Subcutaneous abdominal adipose tissue (tissue), 5 donors: ENCODE results near the gene NFIB.

Source experiments
- H3K27ac ChIP-seq: one replicate; pipeline ENCODE4 v1.7.0; 2013; ENCODE audit warnings: low read depth, mild to moderate bottlenecking, inconsistent platforms, low read length, moderate library complexity
- H3K27me3 ChIP-seq, 5 donors: one replicate each; pipeline ENCODE4 v1.7.0; 2013; ENCODE audit warnings: low read length in 5 of 5, inconsistent platforms in 1 of 5; ENCODE audit not compliant: control insufficient read depth in 5 of 5, insufficient read depth in 4 of 5
- H3K36me3 ChIP-seq, 5 donors: one replicate each; pipeline ENCODE4 v1.7.0; 2013; ENCODE audit warnings: low read length in 5 of 5; ENCODE audit not compliant: control insufficient read depth in 5 of 5, insufficient read depth in 5 of 5
- H3K4me1 ChIP-seq, 5 donors: one replicate each; pipeline ENCODE4 v1.7.0; 2013; ENCODE audit warnings: low read length in 5 of 5, mild to moderate bottlenecking in 3 of 5, moderate library complexity in 1 of 5; ENCODE audit not compliant: control insufficient read depth in 5 of 5, insufficient read depth in 5 of 5
- H3K4me3 ChIP-seq, 5 donors: one replicate each; pipeline ENCODE4 v1.7.0; 2013; ENCODE audit warnings: low read length in 5 of 5, low read depth in 1 of 5
- H3K9ac ChIP-seq, 5 donors: one replicate each; pipeline ENCODE4 v1.7.0; 2013; ENCODE audit warnings: low read length in 5 of 5, mild to moderate bottlenecking in 4 of 5, moderate library complexity in 3 of 5
- H3K9me3 ChIP-seq, 5 donors: one replicate each; pipeline ENCODE4 v1.7.0; 2013; ENCODE audit warnings: low read length in 5 of 5; ENCODE audit not compliant: control insufficient read depth in 5 of 5
- donor health status: healthy.
- donor health status: healthy.
- donor health status: healthy.
- donor health status: healthy.
- donor health status: healthy.

Gene NFIB

GRCh38 chr9:14170973-14171596, 142.9 kb downstream of the NFIB start:
- Histone ChIP-seq H3K27me3 (no peaks in the 10 kb centered on the region), H3K4me3 (no peak overlapping the region), H3K9ac (peak overlapping the region in 1 of 5 donors; percentile 48), H3K36me3 (peaks cover 0 to 4% (median 0%) of the 10 kb centered on the region in 5 donors), H3K4me1 (peaks cover 0 to 9% (median 2%) of the 10 kb centered on the region in 5 donors), H3K27ac (no peak overlapping the region), H3K9me3 (no peaks in the 10 kb centered on the region)

GRCh38 chr9:14170392-14170931, 143.5 kb downstream of the NFIB start:
- no peaks in the 10 kb centered on the region for H3K27me3 ChIP-seq
- H3K9ac ChIP-seq, result no peak overlapping the region
- no peak overlapping the region for H3K4me3 ChIP-seq

GRCh38 chr9:14168381-14168780, 145.6 kb downstream of the NFIB start:
- Histone ChIP-seq H3K9me3 (no peaks in the 10 kb centered on the region), H3K4me3 (no peak overlapping the region), H3K36me3 (peaks cover 0 to 4% (median 0%) of the 10 kb centered on the region in 5 donors), H3K9ac (no peak overlapping the region), H3K27ac (no peak overlapping the region), H3K27me3 (no peaks in the 10 kb centered on the region), H3K4me1 (peaks cover 0 to 15% (median 10%) of the 10 kb centered on the region in 5 donors)

More at GRCh38 chr9:14170392-14170931, 143.5 kb downstream of the NFIB start:
- peaks cover 0 to 9% (median 3%) of the 10 kb centered on the region in 5 donors for H3K4me1 ChIP-seq
- no peak overlapping the region for H3K27ac ChIP-seq
- H3K36me3 ChIP-seq, result peaks cover 0 to 4% (median 0%) of the 10 kb centered on the region in 5 donors
- no peaks in the 10 kb centered on the region for H3K9me3 ChIP-seq

- no peak overlapping the region for H3K4me3 ChIP-seq
- H3K27me3 ChIP-seq, result no peaks in the 10 kb centered on the region
- peak overlapping the region; percentile 25 for H3K27ac ChIP-seq
- H3K36me3 ChIP-seq, result peaks cover 0 to 4% (median 0%) of the 10 kb centered on the region in 5 donors
- H3K9ac ChIP-seq, result no peak overlapping the region
- H3K4me1 ChIP-seq, result peaks cover 0 to 23% (median 15%) of the 10 kb centered on the region in 5 donors
- no peaks in the 10 kb centered on the region for H3K9me3 ChIP-seq
Observed at GRCh38 chr9:14165376-14166035, 148.4 kb downstream of the NFIB start.

GRCh38 chr9:14164908-14165307, 149.0 kb downstream of the NFIB start:
- H3K4me3 ChIP-seq, result no peak overlapping the region

GRCh38 chr9:14159440-14160216, 154.3 kb downstream of the NFIB start:
- no peaks in the 10 kb centered on the region for H3K9me3 ChIP-seq
- no peak overlapping the region for H3K4me3 ChIP-seq
- H3K9ac ChIP-seq, result no peak overlapping the region
- no peaks in the 10 kb centered on the region for H3K36me3 ChIP-seq
- H3K4me1 ChIP-seq, result peaks cover 0 to 39% (median 21%) of the 10 kb centered on the region in 5 donors
- no peak overlapping the region for H3K27ac ChIP-seq
- H3K27me3 ChIP-seq, result no peaks in the 10 kb centered on the region

More at GRCh38 chr9:14164908-14165307, 149.0 kb downstream of the NFIB start:
- peaks cover 0 to 4% (median 0%) of the 10 kb centered on the region in 5 donors for H3K36me3 ChIP-seq
- H3K9ac ChIP-seq, result no peak overlapping the region
- H3K27me3 ChIP-seq, result no peaks in the 10 kb centered on the region
- peak overlapping the region; percentile 25 for H3K27ac ChIP-seq
- no peaks in the 10 kb centered on the region for H3K9me3 ChIP-seq
- peaks cover 0 to 24% (median 15%) of the 10 kb centered on the region in 5 donors for H3K4me1 ChIP-seq

- H3K27ac ChIP-seq, result no peak overlapping the region
Observed at GRCh38 chr9:14158916-14159315, 155.0 kb downstream of the NFIB start.

GRCh38 chr9:14158136-14158813, 155.7 kb downstream of the NFIB start:
- H3K4me1 ChIP-seq, result peaks cover 0 to 36% (median 17%) of the 10 kb centered on the region in 5 donors
- H3K9me3 ChIP-seq, result no peaks in the 10 kb centered on the region
- H3K36me3 ChIP-seq, result no peaks in the 10 kb centered on the region
- peak overlapping the region; percentile 32 for H3K27ac ChIP-seq
- no peak overlapping the region for H3K4me3 ChIP-seq
- H3K9ac ChIP-seq, result no peak overlapping the region
- H3K27me3 ChIP-seq, result no peaks in the 10 kb centered on the region

More at GRCh38 chr9:14158916-14159315, 155.0 kb downstream of the NFIB start:
- H3K9ac ChIP-seq, result no peak overlapping the region
- no peaks in the 10 kb centered on the region for H3K27me3 ChIP-seq
- H3K4me3 ChIP-seq, result no peak overlapping the region
- peaks cover 0 to 33% (median 17%) of the 10 kb centered on the region in 5 donors for H3K4me1 ChIP-seq
- no peaks in the 10 kb centered on the region for H3K36me3 ChIP-seq
- H3K9me3 ChIP-seq, result no peaks in the 10 kb centered on the region

GRCh38 chr9:14157191-14157590, 156.8 kb downstream of the NFIB start:
- no peak overlapping the region for H3K4me3 ChIP-seq
- no peaks in the 10 kb centered on the region for H3K9me3 ChIP-seq
- no peaks in the 10 kb centered on the region for H3K36me3 ChIP-seq
- peaks cover 0 to 39% (median 17%) of the 10 kb centered on the region in 5 donors for H3K4me1 ChIP-seq
- H3K27me3 ChIP-seq, result no peaks in the 10 kb centered on the region
- no peak overlapping the region for H3K9ac ChIP-seq
- peak overlapping the region; percentile 8 for H3K27ac ChIP-seq
